GM19438 (cell line): ENCODE data around the gene OR2V1.
"Not testable (repeated sequence)": the region's sequence is repeated elsewhere in the genome, so short reads cannot be mapped to it uniquely, and the experiment has no call there.

Source experiments
- ATAC-seq: cut with Tn5 transposase; IDR thresholded peaks from one replicate; pipeline ENCODE4 v1.9.1; 2021; ENCODE audit warnings: low read depth; ENCODE audit not compliant: unreplicated experiment

OR2V1 gene

GRCh38 chr5:181105391-181106025 lies 25.5 kb downstream of the OR2V1 start:
- ATAC-seq, result no peak

- ATAC-seq, result not testable (repeated sequence)
Measured at GRCh38 chr5:181104606-181105390, 26.2 kb downstream of the OR2V1 start.

- ATAC-seq, result not testable (repeated sequence)
Measured at GRCh38 chr5:181104259-181104568, 26.8 kb downstream of the OR2V1 start.

GRCh38 chr5:181101930-181102674 lies 28.9 kb downstream of the OR2V1 start:
- ATAC-seq, result not testable (repeated sequence)

- ATAC-seq, result not testable (repeated sequence)
Measured at GRCh38 chr5:181101030-181101641, 29.8 kb downstream of the OR2V1 start.

- no peak for ATAC-seq
Measured at GRCh38 chr5:181100121-181100875, 30.7 kb downstream of the OR2V1 start.

- no peak for ATAC-seq
Measured at GRCh38 chr5:181099602-181100086, 31.3 kb downstream of the OR2V1 start.

- no peak for ATAC-seq
Measured at GRCh38 chr5:181098762-181099601, 32.0 kb downstream of the OR2V1 start.

GRCh38 chr5:181097759-181098491 lies 33.0 kb downstream of the OR2V1 start:
- ATAC-seq, result not testable (repeated sequence)

GRCh38 chr5:181097383-181097753 lies 33.6 kb downstream of the OR2V1 start:
- not testable (repeated sequence) for ATAC-seq

GRCh38 chr5:181096721-181097382 lies 34.1 kb downstream of the OR2V1 start:
- not testable (repeated sequence) for ATAC-seq

- not testable (repeated sequence) for ATAC-seq
Measured at GRCh38 chr5:181095162-181095561, 35.8 kb downstream of the OR2V1 start.

- ATAC-seq, result no peak
Measured at GRCh38 chr5:181092428-181092827, 38.5 kb downstream of the OR2V1 start.

- ATAC-seq, result no peak
Measured at GRCh38 chr5:181088289-181088688, 42.7 kb downstream of the OR2V1 start.

GRCh38 chr5:181087309-181087708 lies 43.7 kb downstream of the OR2V1 start:
- ATAC-seq, result no peak

- no peak for ATAC-seq
Measured at GRCh38 chr5:181086884-181087205, 44.1 kb downstream of the OR2V1 start.

- no peak for ATAC-seq
Measured at GRCh38 chr5:181086026-181086883, 44.7 kb downstream of the OR2V1 start.
